ENCODE data around the gene MTX1. TPM values are rescaled to one million over a fixed set of nuclear protein-coding genes. Genes with fewer than 3 reads are reported as not detected.
"Not testable (repeated sequence)": the region's sequence is repeated elsewhere in the genome, so short reads cannot be mapped to it uniquely, and the experiment has no call there.

Gene MTX1, protein sequence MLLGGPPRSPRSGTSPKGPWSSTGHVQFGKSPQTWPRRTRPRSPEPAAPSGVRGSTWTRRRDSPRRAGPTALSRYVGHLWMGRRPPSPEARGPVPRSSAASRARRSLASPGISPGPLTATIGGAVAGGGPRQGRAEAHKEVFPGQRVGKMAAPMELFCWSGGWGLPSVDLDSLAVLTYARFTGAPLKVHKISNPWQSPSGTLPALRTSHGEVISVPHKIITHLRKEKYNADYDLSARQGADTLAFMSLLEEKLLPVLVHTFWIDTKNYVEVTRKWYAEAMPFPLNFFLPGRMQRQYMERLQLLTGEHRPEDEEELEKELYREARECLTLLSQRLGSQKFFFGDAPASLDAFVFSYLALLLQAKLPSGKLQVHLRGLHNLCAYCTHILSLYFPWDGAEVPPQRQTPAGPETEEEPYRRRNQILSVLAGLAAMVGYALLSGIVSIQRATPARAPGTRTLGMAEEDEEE
- 10 to 100 TPM; 34.1 to 52.8 (median 38.0) TPM for total RNA-seq

DNA sequence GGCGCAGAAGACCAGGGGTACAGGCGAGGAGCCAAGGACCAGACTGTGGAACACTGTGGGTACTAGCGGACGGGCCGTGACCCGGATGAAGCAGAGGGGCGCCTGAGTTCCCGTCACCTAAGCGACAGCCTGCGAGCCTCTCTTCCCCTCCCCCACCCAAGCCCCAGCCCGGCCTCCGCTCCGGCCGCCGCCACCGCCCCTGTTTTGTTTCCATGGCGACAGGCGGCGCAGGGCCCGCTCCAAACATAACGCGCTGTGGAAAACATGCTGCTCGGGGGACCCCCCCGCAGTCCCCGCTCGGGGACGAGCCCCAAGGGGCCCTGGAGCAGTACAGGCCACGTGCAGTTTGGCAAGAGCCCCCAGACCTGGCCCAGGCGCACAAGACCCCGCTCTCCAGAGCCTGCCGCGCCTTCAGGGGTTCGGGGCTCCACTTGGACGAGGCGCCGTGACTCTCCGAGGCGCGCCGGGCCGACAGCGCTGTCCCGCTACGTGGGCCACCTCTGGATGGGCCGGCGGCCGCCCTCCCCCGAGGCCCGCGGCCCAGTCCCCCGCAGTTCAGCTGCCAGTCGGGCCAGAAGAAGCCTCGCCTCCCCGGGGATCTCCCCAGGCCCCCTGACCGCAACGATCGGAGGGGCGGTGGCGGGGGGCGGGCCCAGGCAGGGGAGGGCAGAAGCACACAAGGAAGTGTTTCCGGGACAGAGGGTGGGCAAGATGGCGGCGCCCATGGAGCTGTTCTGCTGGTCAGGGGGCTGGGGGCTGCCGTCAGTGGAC is at the start of gene MTX1:
TSS of gene MTX1 (plus strand) at position 155 of the 771 bp plus-strand sequence. CDS start at position 265, 110 bp downstream.
- peak within 1 kb of the TSS; percentile 98 to 100 (median 99) for H3K27ac ChIP-seq (replicated peaks in 1 of 4)

DNA sequence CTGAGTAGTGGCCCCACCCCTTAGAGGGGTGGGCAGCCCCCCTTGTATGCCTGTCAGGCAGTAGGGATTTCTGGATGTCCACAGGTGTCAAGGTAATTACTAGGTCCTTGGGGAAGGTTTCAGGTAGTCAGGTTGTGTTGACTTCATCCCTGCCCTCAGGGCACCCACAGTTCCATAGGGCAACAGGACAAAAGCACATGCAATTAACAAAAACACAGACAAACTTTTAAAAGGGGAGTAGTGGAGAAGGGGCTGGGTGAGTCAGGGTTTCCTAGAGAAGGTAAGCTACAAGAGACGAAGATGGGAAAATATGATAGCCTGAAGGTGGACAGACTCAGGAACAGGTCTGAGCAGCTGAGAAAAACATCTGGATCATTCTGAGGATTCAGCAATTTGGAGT is 49.5 kb upstream of the MTX1 start:
- Histone ChIP-seq H3K27ac (replicated peaks in 1 of 4) (no peak overlapping the region), H3K4me1 (no peaks in the 10 kb centered on the region), H3K9me3 (no peaks in the 10 kb centered on the region), H3K36me3 (no peaks in the 10 kb centered on the region), H3K4me3 (no peak overlapping the region), H3K27me3 (no peaks in the 10 kb centered on the region)
- no peak for DNase-seq (ENCODE audit: extremely low spot score)
- TF ChIP-seq, protein P1, sequence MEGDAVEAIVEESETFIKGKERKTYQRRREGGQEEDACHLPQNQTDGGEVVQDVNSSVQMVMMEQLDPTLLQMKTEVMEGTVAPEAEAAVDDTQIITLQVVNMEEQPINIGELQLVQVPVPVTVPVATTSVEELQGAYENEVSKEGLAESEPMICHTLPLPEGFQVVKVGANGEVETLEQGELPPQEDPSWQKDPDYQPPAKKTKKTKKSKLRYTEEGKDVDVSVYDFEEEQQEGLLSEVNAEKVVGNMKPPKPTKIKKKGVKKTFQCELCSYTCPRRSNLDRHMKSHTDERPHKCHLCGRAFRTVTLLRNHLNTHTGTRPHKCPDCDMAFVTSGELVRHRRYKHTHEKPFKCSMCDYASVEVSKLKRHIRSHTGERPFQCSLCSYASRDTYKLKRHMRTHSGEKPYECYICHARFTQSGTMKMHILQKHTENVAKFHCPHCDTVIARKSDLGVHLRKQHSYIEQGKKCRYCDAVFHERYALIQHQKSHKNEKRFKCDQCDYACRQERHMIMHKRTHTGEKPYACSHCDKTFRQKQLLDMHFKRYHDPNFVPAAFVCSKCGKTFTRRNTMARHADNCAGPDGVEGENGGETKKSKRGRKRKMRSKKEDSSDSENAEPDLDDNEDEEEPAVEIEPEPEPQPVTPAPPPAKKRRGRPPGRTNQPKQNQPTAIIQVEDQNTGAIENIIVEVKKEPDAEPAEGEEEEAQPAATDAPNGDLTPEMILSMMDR (IDR thresholded peaks at IDR 0.05), result no peak
- TF ChIP-seq POLR2A (IDR thresholded peaks at IDR 0.05; ENCODE audit: low read depth) (no peak), POLR2AphosphoS5 (IDR thresholded peaks at IDR 0.05) (no peak), EP300 (IDR thresholded peaks at IDR 0.05) (no peak)
- 81% methylated on average over 1 of the region's 1 CpG for WGBS
- intact Hi-C loops (cut with DNase I), result no loop called here

More for the DNA sequence above, at the start of gene MTX1:
- TF ChIP-seq, protein P1 (IDR thresholded peaks at IDR 0.05), result no peak
- peak; percentile 60 to 86 for TF ChIP-seq POLR2AphosphoS5 (IDR thresholded peaks at IDR 0.05)
- no peak for TF ChIP-seq EP300 (IDR thresholded peaks at IDR 0.05)
- TF ChIP-seq POLR2A (IDR thresholded peaks at IDR 0.05; ENCODE audit: low read depth), result peak; percentile 40
- Histone ChIP-seq H3K9me3 (no peaks in the 10 kb centered on the region), H3K36me3 (peaks cover 0 to 33% (median 21%) of the 10 kb centered on the region in 4 donors), H3K27me3 (no peaks in the 10 kb centered on the region), H3K4me3 (peak within 1 kb of the TSS; percentile 73 to 96 (median 87)), H3K4me1 (peaks cover 23 to 63% (median 43%) of the 10 kb centered on the region in 4 donors)
- peak; percentile 97 for DNase-seq (ENCODE audit: extremely low spot score)
- under 1% methylated on average over 23 of the region's 64 CpGs for WGBS
- intact Hi-C loops (cut with DNase I), result loop anchor here (1.0 kb wide), 1 partner anchor 19 kb away; no protein-coding TSS in a partner anchor

DNA sequence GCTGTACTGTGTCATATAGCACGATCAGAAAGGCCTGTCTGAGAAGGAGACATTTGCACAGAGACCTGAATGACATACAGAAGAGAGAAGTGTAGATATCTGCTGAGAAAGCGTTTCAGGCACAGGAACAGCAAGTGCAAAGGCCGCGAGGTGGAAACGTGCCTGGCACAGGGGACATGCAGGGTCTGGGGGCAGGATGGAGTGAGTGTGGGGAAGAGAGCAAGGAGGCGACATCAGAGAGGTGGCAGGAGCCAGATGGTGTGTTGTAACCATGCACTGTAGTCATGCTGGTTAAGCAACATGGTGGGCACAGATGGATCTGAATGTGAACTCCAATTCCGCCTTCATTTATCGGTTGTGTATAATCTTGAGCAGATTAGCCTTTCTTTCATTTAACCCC is 48.4 kb upstream of the MTX1 start:
- H3K27ac ChIP-seq (replicated peaks in 1 of 4), result no peak overlapping the region
- no peak overlapping the region for H3K4me3 ChIP-seq
- 78% methylated on average over 8 of the region's 8 CpGs for WGBS
- intact Hi-C loops (cut with DNase I), result no loop called here
- TF ChIP-seq POLR2A (IDR thresholded peaks at IDR 0.05; ENCODE audit: low read depth) (no peak), POLR2AphosphoS5 (IDR thresholded peaks at IDR 0.05) (no peak), EP300 (IDR thresholded peaks at IDR 0.05) (no peak)
- TF ChIP-seq, protein P1 (IDR thresholded peaks at IDR 0.05), result no peak
- H3K4me1 ChIP-seq, result no peaks in the 10 kb centered on the region
- DNase-seq (ENCODE audit: extremely low spot score), result no peak
- no peaks in the 10 kb centered on the region for H3K9me3 ChIP-seq
- H3K27me3 ChIP-seq, result no peaks in the 10 kb centered on the region
- no peaks in the 10 kb centered on the region for H3K36me3 ChIP-seq

DNA sequence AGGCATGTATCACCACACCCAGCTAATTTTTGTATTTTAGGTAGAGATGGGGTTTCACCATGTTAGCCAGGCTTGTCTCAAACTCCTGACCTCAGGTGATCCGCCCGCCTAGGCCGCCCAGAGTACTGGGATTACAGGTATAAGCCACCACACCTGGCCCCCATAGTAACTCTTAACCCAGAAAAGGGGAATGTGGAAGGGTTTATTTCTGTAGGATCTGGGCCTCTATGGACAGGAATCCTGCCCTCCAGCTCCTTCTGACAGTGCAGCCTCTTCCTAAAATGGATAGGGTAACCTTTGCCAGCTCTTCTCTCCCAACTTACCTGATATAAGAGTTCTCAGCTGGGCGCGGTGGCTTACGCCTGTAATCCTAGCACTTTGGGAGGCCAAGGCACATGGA is 45.9 kb upstream of the MTX1 start:
- H3K4me3 ChIP-seq; H3K36me3 ChIP-seq; H3K27me3 ChIP-seq; DNase-seq (ENCODE audit: extremely low spot score); H3K27ac ChIP-seq (replicated peaks in 1 of 4); intact Hi-C loops (cut with DNase I); H3K9me3 ChIP-seq: not testable (repeated sequence)
- peaks cover 11 to 22% (median 17%) of the 10 kb centered on the region in 4 donors for H3K4me1 ChIP-seq
- 96% methylated on average over 6 of the region's 6 CpGs for WGBS

DNA sequence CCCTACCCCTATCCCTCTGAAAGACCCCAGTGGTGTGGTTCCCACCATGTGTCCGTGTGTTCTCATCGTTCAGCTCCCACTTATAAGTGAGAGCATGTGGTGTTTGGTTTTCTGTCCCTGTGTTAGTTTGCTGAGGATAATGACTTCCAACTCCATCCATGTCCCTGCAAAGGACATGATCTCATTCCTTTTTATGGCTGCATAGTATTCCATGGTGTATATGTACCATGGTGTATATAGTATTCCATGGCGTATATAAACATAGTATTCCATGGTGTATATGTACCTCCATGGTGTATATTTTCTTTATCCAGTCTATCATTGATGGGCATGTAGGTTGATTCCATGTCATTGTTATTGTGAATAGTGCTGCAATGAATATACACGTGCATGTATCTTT is 44.7 kb upstream of the MTX1 start:
- H3K4me3 ChIP-seq; intact Hi-C loops (cut with DNase I); DNase-seq (ENCODE audit: extremely low spot score); H3K36me3 ChIP-seq; H3K27ac ChIP-seq (replicated peaks in 1 of 4); H3K9me3 ChIP-seq; H3K27me3 ChIP-seq: not testable (repeated sequence)
- WGBS, result 95% methylated on average over 4 of the region's 4 CpGs
- H3K4me1 ChIP-seq, result peaks cover 16 to 29% (median 22%) of the 10 kb centered on the region in 4 donors

DNA sequence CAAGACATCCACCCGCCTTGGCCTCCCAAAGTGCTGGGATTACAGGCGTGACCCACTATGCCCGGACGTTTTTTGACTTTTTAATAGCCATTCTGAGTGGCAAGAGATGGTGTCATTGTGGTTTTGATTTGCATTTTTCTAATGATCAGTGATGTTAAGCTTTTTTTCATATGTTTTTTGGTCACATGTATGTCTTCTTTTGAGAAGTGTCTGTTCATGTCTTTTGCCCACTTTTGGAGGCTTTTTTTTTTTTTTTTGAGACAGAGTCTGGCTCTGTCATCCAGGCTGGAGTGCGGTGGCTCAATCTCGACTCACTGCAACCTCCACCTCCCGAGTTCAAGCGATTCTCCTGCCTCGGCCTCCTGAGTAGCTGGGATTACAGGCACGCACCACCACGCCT is 43.9 kb upstream of the MTX1 start:
- intact Hi-C loops (cut with DNase I); H3K27ac ChIP-seq (replicated peaks in 1 of 4); H3K27me3 ChIP-seq; H3K4me3 ChIP-seq; DNase-seq (ENCODE audit: extremely low spot score); H3K9me3 ChIP-seq: not testable (repeated sequence)
- H3K4me1 ChIP-seq, result peaks cover 16 to 29% (median 22%) of the 10 kb centered on the region in 4 donors
- 93% methylated on average over 11 of the region's 11 CpGs for WGBS
- H3K36me3 ChIP-seq, result peaks cover 0 to 12% (median 9%) of the 10 kb centered on the region in 4 donors

All from esophagus muscularis mucosa (tissue), 4 donors.